Measurements from ENCODE around the gene NOD1.

The NOD1 gene

DNA sequence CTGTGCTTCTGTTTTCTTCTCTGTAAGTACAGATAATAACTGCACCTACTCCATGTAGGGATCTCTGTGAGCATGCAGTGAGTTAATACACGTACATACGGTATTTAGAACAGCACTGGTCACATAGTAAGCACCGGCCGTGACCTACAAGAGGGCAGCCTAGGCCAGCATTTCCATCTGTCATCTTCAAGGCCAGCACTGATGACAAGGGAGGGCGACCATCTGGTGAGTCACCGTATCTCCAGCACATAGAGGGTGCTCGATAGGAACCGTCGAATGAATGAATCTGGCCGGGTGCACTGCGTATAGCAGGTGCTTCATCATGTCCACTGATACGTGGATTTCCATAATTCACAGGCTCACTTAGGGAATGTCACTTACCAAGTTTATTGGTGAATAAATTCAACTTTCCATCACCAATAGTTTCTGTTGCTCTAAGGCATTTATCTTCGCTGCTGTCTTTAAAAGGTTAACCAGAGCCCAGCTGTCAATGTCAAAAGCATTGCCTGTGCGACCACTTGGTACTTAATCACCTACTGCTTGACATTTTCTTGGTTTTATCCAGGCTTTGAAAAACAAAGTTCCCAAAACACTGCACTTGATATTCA lies 8.3 kb downstream of the NOD1 start:
- no peak for DNase-seq

DNA sequence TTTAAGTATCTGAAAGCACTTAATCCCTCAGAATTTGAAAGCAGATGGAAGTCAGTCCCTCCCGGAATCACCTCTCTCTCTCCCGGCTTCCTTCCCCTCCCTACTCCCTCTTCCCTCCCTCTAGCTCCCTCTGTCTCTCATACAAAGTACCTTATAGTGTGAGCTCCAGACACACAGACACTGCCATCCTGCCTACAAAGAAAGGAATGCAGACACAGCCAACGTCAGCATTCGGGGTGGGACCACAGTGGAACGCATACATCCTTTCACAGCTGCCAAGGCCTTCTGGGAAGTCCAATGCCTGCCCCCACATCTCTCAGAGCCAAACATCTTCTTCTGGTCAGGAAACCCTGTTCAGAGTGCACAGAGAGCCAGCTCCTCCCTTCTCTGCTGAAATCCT lies 9.3 kb downstream of the NOD1 start:
- no peak for DNase-seq

DNA sequence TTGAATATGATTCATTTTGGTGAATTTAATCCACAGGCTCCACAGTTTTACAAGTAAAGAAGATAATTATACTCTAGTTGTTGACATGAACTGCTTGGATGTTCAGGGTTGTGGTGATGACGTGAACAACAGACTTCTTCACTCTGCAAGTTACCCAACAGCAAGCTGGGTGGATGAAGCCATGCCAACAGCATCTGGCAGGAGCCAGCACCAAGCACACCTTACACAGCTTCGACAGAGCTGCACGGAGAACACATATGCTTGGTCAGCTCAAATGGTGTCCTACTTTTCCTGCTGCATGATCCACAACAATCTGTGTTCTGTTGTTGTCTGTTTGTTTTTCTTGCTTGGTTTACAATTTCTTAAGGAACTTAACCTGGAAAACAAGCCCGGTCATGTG lies 9.8 kb downstream of the NOD1 start:
- DNase-seq, result no peak

DNA sequence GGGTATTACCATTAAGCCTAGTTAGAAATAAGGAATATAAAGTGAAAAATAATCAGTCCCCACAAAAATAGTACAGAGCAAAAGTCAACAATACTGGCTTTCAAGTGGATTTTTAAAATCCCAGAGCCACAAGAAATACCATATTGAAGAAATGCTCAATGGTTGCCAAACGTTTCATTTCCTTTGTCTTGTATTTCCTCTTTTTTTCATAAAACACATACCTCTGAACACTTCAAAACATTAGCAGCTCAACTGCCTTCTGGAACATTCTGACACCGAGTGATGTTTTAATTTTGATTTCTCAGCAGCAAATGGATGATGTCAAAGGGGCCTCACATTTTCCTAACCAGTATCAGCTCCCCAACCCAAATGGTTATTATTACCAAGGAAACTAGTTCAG lies 10.5 kb downstream of the NOD1 start:
- DNase-seq, result no peak

DNA sequence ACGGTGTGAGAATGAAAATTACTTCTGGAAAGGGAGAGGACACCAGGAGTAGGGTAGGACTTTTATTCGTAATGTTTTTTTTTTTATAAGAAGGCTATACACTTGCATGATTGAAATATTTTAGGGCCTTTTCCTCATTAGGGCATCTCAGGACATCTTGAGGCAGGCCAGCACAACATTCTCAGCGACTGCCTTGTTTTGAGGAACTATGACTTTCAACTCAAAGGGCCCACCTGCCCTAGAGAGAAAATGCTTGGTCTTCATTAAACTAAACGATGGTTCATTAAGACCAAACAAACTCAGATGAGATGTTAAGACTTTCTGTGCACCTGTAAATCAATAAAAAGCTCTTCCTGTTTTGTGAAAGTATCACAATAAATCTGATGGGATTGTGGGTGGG lies 11.3 kb downstream of the NOD1 start:
- DNase-seq, result no peak

DNA sequence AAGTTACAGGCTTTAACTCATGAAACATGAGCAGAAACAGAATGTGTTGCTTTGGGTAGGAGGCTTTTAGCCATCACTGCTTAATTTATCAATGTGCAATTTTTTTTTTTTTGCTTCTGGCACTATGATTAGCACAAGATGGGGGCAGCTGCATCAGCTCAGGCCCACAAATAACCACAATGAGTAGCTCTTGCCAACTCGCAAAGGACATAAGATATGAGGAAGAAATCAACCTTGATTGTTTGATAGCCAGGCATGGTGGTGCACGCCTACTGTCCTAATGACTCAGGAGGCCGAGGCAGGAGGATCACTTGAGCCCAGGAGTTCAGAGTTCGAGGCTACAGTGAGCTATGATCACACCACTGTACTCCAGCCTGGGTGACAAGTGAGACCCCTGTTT lies 12.3 kb downstream of the NOD1 start:
- no peak for DNase-seq

DNA sequence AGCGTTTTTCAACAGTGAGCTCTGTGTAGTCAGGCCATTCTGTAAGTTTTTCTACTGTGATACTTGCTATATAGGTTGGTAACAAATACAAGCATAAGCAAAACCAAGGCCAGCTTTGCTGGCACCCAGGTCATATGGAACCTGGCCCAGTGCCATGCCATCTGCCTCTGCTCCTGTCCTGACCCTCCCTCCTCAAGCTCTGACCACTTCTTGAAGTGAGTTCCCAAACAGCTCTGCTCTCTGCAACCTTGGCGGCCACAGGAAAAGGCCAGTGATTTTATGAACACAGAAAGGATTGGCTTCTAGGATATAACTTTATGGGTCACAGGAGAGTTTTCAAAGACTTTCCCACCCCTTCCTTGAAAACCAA lies 12.8 kb downstream of the NOD1 start:
- no peak for DNase-seq

DNA sequence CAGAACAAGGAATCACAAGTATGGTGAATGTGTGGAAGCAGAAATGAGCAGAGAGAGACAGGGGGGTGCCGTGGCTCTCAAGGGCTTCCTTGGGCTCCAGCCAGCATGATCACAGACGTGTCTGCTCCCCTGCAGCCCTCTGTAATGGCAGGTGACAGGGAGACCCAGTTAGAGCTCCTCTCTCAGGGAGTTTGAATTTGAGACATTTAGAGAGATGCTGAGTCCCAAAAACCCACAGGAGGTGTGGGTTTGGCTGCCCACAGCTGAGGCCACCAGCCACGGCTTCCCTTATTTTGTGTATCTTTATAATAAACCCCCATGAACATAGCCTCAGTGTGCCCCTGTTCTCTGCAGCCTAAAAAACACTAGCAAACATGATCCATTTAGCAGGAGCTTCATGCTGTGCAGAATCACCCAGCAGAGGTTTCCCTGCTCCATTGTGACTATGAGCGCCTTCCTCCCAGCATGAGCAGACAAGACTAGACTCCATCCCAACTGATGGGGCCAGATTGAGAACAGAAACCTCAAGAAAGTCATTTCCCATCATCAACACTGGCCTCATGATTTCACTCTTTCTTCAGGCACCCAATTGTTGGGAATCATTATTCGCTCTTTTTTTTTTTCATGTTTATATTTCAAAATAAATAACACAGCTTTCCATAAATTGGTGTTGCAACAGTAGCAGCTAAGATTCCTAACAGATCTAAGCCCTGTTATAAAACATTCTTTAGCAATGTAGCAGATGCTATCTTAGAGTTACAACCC lies 13.4 kb downstream of the NOD1 start:
- DNase-seq, result no peak

DNA sequence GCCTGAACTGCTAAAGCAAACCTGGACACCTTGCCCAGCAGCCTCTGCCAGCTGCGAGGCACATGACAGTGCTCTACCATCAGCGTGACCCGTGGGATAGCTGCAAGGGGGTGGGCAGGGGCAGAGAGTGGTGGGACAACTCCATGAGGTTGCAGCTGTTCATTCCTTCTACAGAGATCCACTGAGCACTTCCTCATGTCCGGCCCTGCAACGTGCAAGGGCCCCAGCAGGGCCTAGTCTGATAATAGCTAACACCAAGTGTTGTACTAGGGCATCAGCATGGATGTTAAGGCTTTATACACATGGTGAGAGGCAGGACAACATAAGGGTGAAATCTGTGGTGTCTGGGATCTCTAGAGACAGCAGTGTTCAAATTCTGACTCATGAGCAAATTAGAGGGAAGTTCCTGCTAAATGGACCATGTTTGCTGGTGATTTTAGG lies 14.3 kb downstream of the NOD1 start:
- no peak for DNase-seq

DNA sequence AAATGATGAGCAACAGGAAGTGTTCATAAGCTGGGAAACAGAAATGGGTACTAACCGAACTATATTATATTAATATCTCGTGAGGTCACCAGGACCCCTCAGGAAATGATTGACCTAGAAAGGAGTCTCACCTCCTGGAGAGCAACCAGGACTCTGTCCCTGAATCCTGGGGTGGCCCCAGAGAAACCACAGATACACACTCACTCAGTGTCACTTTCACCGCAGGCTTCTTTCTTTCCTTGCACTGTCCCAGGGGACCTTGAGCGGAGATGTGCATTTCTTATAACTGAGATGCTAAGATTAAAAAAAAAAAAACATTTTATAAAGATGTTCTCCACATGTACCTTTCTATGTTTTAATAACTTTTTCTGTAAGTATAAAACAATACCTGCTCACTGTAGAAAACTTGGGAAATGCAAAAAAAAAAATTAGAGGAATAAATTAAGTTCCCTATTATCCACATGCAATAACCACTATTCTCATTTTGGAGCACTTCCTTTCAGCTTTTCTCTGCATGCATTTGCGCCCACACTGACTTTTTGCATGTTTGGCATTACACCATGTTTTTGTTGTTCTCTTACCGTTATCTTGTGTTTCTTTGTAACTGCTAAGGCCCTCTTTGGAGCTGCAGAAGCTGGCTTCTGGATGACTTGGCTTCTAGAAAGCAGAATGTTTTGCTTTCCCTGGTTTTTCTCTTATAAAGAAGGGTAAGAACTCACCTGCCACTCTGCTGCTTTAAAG lies 15.0 kb downstream of the NOD1 start:
- no peak for DNase-seq

DNA sequence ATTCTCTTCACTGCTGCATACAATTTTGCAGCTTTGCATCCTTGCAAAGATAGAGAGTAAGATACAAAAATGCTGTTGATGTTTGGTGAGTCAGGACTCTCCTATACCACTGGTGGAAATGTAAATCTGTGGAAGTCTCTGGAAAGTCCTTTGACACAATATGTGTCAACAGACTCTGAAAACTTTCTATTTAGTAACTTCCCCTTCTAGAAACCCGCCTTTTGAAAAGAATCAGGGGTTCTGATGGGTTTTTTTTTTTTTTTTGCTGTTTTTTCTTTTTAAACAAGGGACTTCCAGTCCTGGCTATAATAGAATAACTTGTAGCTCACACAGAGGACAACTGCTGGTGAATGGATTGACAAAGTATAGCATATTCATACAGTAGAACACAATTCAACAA lies 16.4 kb downstream of the NOD1 start:
- DNase-seq, result no peak

DNA sequence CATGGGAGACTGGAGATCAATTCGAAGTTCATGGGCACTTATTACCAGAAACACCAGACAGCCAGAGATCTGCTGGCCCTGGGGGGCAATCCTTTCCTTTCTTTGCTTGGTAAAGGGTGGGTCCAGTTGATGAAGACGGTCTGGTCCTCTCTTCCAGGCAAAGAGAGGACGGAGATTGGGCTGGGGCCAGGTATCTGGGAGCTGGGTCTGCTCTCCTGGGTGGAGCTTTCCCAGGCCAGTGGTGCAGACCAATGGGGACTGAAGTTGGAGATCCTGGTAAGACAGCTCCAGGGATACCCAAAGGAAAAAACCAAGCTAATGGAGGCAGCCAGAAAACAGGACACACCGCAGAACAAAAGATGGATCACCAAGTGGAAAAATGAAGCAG lies 18.3 kb downstream of the NOD1 start:
- DNase-seq, result no peak

DNA sequence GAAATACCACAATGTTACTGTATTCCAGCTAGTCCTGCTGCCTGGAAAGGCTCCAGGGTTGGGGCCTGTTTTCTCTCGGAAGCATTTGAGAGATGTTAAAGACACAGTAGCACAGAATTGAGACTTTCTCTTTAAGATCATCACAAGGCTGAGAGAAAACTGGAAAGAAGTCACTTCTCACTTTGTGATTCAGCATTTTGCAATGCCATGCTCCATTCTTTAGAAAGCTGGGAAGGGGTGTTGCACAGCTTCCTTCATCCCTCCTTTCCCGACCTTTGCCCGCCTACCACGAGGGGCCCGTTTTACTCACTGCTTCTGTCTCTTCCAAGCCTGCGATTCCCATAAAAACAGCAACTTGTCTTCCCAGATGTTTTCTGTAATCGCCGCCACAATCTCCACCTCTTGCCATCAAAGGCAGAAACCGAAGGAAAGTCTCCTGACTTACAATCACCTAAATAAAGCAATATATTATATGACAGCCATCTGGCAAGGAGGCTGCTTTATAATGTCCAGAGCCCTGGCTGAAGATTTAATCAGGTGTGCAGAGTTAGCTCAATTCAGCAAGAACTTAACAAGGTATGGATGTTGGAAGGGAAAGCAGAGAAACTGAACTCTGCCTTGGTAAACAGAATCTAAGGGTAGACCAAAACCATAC lies 18.9 kb downstream of the NOD1 start:
- no peak for DNase-seq

DNA sequence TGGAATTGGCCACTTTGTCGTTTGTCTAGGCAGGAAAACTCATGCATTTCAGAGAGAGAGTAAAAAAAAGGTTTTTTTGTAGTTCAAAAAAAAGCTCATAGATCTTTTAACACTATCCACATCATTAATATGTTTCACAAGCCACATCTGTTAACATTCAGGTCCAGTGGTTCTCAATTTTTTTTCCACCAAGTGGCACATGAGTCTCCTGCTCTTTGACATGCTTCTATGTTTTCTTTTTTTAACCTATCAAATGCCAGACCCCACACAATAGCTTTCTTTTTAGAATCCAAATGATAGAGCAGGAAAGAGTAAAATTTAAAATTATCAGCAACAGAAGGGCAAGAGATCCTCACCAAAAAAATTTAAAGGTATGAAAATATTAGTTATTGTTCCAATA lies 20.3 kb downstream of the NOD1 start:
- no peak for DNase-seq

DNA sequence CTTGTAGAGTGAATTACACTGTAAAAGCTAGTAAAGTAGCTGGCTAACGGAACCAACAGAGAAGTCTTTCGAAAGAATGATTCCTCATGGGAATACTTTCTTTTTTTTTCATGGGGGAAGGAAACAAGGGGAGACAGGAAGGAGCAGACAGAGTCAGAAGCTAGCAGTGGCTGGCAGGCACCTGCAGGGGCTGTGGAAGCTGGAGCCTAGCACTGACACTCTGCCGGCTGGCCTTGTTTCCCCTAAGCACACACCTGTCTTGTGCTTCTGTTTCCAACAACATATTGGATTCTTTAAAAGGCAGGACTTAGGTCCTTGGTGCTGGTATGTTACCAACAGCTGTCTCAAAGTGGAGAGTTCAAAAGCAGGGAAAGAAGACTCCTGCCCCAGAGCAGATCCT lies 24.7 kb downstream of the NOD1 start:
- DNase-seq, result no peak

DNA sequence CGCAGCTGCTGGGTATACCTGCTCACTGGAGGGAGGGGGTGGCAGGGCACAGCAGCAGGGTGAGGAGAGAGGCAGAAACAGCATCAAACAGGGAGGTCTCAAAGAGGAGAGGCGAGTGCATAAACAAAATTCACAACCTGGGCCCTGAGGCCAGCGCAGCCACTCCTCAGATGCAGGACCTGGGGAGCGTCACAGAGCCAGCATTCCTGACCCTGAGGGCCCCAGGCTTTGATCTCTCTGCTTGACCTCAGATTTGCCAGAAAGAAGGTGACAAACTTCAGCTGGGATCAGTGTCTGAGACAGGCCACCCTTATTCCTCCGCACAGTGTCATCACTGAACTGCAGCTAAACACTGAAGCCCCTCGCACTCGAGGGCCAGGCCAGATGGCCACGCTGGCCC lies 25.6 kb downstream of the NOD1 start:
- DNase-seq, result no peak

DNA sequence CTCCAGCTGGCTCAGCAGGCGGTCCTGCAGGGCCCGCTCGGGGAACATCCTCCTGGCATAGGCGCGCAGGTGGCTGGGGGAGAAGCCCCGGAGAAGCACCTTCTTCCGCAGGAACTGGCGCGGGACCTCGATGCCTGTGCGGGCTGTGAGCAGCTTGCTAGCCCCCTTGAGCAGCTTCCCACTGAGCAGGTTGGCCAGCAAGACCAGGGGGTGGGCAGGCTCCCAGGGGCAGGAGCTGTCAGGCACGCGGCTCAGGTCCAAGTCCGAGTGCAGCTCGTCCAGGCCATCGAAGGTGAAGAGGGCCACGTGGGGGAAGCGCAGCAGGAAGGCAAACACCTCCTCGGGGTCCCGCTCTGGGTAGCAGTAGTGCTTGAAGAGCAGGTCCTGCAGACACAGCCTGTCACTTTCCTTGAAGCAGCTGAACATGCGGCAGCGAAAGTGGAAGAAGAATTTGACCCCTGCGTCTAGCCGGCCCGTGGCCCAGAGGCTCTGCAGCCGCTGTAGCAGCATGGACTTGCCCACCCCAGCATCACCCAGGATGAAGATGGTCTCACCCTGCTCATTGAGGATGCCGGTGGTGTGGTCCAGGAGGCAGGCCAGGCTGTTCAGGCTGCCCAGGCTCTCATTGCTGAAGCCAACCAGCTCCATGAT lies 26.2 kb downstream of the NOD1 start:
- DNase-seq, result no peak

DNA sequence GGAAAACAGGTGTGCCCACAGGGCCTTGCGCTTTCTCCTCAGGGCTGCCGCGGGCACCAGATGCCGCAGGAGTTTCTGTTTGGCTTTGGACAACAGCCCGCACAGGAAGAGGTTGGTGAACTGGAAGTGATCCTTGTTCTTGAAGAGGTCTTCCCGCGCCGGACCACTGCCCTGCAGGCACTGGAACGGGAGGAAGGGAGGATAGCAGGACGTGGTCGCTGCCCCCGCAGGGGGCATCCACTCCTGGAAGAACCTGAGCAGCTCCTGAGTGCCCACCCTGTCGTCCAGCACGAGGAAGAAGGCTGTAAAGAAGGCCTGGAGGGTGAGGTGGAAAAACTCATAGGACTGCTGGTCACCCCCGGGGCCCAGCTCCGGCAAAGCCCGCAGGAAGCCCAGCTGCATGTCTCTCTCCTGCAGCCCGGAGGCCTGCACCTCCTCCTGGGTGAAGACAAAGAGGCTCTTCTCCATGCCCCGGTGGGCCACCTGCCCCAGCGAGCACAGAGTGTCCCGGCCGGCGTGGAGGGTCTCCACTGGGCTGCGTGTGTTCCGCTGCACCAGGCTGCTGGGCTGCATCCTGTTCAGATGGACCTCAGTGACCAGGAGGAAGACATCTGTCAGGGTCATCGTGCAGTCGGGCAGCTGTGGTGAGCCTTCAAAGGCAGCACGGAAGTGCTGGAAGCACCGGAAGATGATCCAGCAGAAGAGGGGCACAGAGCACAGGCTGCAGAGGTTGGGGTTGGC lies 26.9 kb downstream of the NOD1 start:
- no peak for DNase-seq

DNA sequence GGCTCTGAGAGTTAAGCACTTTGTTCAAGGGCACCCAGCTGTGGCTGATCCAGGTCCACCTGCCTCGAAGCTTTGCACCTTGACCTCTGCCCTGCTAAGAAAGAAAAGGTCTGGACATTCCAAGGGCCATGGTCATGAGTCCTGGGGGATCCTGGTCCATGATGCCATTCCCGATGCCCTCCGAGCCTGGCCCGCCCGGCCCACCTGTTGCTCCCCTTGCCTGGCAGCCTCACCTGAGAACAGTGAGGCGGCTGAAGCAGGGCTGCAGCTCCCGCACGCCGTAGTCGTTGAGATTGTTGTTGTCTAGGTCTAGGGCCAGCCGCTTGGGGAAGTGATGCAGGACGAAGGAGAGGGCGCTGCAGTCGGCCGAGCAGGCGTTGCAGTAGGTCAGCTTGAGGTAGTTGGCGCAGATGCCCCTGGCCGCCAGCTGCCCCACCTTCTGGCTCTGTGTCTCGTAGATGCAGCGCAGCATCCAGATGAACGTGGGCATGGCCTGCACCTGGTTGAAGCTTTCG lies 27.5 kb downstream of the NOD1 start:
- no peak for DNase-seq

DNA sequence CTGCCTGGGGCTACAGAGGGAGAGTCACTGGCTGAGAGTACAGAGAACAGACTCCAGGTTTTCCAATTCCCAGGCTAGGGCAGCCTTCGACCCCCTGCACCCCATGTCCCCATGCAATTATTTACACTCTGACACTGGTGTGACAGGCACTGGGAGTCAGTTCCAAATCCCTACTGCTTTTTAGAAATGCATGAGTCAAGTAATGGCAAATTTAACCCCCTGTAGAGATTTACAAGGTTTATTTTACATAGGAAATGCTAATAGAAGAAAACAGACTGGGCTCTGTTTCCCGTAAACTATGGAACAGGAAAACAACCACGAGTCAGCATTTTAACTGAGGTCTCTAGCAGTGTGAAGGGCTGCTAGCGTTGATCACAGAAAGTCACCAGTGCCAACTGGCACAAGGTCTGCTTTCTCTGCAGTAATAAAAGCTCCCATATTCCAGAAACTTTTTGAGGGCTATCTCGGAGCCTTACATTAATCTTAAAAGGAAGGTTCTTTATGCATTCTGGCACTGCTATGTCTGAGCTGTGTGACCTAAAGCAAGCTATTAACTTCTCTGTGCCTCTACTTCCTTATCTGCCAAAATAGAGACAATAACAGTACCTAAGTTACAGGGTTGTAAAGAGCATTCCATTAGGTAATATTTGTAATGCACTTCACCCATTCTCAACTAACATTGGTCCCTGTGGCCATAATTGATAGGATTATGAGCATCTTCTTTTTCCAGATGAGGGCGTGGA lies 28.2 kb downstream of the NOD1 start:
- DNase-seq, result no peak

DNA sequence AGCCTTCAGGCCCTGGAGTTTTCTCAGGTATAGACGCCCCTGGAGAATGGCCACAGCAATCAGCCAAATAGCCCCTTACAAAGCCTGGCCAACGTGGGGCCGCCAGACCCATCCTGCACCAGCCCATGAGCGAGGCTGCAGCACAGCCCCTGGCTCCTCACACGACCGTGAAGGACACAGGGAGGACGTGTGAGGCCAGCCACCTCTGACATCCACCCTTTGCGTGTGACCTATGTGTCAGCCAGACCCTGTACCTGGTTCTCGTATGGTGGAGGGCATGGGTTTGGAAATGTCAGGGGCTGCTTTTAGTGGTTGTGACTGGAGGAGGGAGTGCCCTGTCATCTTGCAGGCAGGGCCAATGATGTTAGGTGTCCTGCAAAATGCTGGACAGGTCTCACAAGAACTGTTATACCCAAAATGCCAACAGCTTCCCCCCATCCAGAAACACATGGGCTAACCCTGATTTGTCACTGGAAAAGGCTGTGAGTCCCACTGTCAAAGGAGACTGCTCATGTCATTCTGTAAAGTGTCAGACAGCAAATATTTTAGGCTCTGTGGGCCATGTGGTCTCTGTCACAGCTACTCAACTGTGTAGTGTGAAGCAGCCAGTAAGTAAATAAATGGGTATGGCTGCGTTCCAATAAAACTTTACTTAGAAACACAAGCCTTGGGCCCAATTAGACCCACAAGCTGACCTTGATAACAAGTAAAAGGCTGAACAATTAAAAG lies 30.0 kb downstream of the NOD1 start:
- no peak for DNase-seq
